DOHH2 (cell line): Measurements from ENCODE around the gene MARS1.

Experiments
- H3F3A ChIP-seq: fragments of 200-600 bp; sonication (generic), shearing (Covaris generic); 2 replicates; pipeline ENCODE4 v1.6.0; 2016; ENCODE audit warnings: antibody characterized with exemption, mild to moderate bottlenecking; ENCODE audit not compliant: control insufficient read depth, insufficient read depth
- H3K27ac ChIP-seq: fragments of 200-600 bp; sonication (generic); 2 replicates; pipeline ENCODE4 v1.5.1; 2014; ENCODE audit warnings: low read depth, mild to moderate bottlenecking, low read length, moderate library complexity
- H3K27me3 ChIP-seq: fragments of 200-600 bp; sonication (generic); 2 replicates; pipeline ENCODE4 v1.6.1; 2014; ENCODE audit warnings: mild to moderate bottlenecking, low read length, mixed read lengths; ENCODE audit not compliant: control insufficient read depth
- H3K36me3 ChIP-seq: fragments of 200-600 bp; sonication (generic); 2 replicates; pipeline ENCODE4 v1.6.1; 2014; ENCODE audit warnings: mild to moderate bottlenecking, low read length, moderate library complexity, mixed read lengths; ENCODE audit not compliant: control insufficient read depth
- H3K4me1 ChIP-seq: fragments of 200-600 bp; sonication (generic); 2 replicates; pipeline ENCODE4 v1.6.1; 2014; ENCODE audit warnings: mild to moderate bottlenecking, low read length, mixed read lengths; ENCODE audit not compliant: control insufficient read depth
- H3K4me2 ChIP-seq: fragments of 200-600 bp; sonication (generic); 2 replicates; pipeline ENCODE4 v1.6.0; 2014; ENCODE audit warnings: mild to moderate bottlenecking, low read length, moderate library complexity
- H3K4me3 ChIP-seq: fragments of 200-600 bp; sonication (generic); 2 replicates; pipeline ENCODE4 v1.5.1; 2014; ENCODE audit warnings: mild to moderate bottlenecking, low read length, mixed read lengths
- H3K79me2 ChIP-seq: fragments of 200-600 bp; sonication (generic); 2 replicates; pipeline ENCODE4 v1.6.1; 2014; ENCODE audit warnings: mild to moderate bottlenecking, low read length, mixed read lengths; ENCODE audit not compliant: control insufficient read depth
- H3K9me2 ChIP-seq: fragments of 200-600 bp; sonication (generic); replicated peaks from 2 replicates; pipeline ENCODE4 v1.6.1; 2014; ENCODE audit warnings: mild to moderate bottlenecking, low read length, mixed read lengths; ENCODE audit not compliant: control insufficient read depth
- H3K9me3 ChIP-seq: fragments of 200-600 bp; sonication (generic); 2 replicates; pipeline ENCODE4 v1.6.1; 2014; ENCODE audit warnings: antibody characterized with exemption, low read length, mixed read lengths; ENCODE audit not compliant: control insufficient read depth, insufficient read depth
- H4K20me1 ChIP-seq: fragments of 200-600 bp; sonication (generic); 2 replicates; pipeline ENCODE4 v1.6.0; 2014; ENCODE audit warnings: low read depth, mild to moderate bottlenecking, antibody characterized with exemption, low read length, moderate library complexity; ENCODE audit not compliant: control insufficient read depth, insufficient read depth
- EZH2phosphoT487 ChIP-seq: fragments of 200-600 bp; sonication (generic); IDR thresholded peaks from 2 replicates; pipeline ENCODE4 v1.6.1; 2017; ENCODE audit warnings: borderline replicate concordance, mild to moderate bottlenecking, antibody characterized with exemption, low read length, moderate library complexity, mixed read lengths
- TF ChIP-seq, protein P1 (sequence below): fragments of 200-600 bp; sonication (generic); IDR thresholded peaks from one replicate; pipeline ENCODE4 v1.5.1; 2014; ENCODE audit warnings: antibody characterized with exemption, mild to moderate bottlenecking, low read depth, low read length; ENCODE audit not compliant: poor library complexity, severe bottlenecking

Gene MARS1

DNA sequence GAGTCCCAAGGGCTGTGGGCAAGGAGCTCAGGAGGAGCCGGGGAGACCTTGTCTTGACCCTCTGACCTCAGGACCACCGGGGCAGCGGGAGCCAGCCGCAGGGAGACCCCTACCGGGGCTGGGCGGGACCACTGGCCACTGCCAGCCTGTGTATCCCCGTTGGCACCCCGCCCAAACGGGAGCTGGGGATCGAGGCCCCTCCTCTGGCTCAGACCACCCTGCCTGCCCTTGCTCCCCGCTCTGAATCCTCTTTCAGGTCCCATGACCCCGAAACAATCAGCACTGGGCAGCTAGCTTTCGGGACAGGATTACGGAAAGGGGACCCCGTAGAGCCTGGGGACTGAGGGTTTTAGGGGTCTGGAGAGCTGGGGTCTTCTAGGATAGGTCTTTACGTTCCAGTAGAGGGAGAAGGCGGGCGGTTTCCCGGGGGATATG, 27.0 kb upstream of the MARS1 start:
- Histone ChIP-seq H3K4me3 (peak overlapping the region; percentile 83), H3K9me2 (no peaks in the 10 kb centered on the region), H3K27me3 (peaks cover 5% of the 10 kb centered on the region; the same call in 1 of the 2 replicates), H3K9me3 (no peaks in the 10 kb centered on the region), H3K4me1 (peaks cover 38% of the 10 kb centered on the region), H3K79me2 (no peaks in the 10 kb centered on the region), H3K36me3 (no peaks in the 10 kb centered on the region), H3K27ac (no peak overlapping the region), H3F3A (peaks cover 19% of the 10 kb centered on the region; the same call in 1 of the 2 replicates), H3K4me2 (peak overlapping the region; percentile 92), H4K20me1 (no peaks in the 10 kb centered on the region)
- TF ChIP-seq, protein P1, sequence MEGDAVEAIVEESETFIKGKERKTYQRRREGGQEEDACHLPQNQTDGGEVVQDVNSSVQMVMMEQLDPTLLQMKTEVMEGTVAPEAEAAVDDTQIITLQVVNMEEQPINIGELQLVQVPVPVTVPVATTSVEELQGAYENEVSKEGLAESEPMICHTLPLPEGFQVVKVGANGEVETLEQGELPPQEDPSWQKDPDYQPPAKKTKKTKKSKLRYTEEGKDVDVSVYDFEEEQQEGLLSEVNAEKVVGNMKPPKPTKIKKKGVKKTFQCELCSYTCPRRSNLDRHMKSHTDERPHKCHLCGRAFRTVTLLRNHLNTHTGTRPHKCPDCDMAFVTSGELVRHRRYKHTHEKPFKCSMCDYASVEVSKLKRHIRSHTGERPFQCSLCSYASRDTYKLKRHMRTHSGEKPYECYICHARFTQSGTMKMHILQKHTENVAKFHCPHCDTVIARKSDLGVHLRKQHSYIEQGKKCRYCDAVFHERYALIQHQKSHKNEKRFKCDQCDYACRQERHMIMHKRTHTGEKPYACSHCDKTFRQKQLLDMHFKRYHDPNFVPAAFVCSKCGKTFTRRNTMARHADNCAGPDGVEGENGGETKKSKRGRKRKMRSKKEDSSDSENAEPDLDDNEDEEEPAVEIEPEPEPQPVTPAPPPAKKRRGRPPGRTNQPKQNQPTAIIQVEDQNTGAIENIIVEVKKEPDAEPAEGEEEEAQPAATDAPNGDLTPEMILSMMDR, result no peak
- TF ChIP-seq EZH2phosphoT487, result no peak

GRCh38 chr12:57461276-57461916, 26.5 kb upstream of the MARS1 start:
- no peak overlapping the region for H3K27ac ChIP-seq
- peaks cover 19% of the 10 kb centered on the region; the same call in 1 of the 2 replicates for H3F3A ChIP-seq
- H3K27me3 ChIP-seq, result peaks cover 5% of the 10 kb centered on the region; the same call in 1 of the 2 replicates
- H3K9me2 ChIP-seq, result no peaks in the 10 kb centered on the region
- H3K9me3 ChIP-seq, result no peaks in the 10 kb centered on the region
- no peaks in the 10 kb centered on the region for H3K79me2 ChIP-seq
- peak overlapping the region; percentile 92 for H3K4me2 ChIP-seq
- peak overlapping the region; percentile 83 for H3K4me3 ChIP-seq
- H3K4me1 ChIP-seq, result peaks cover 33% of the 10 kb centered on the region
- no peak for TF ChIP-seq EZH2phosphoT487
- H4K20me1 ChIP-seq, result no peaks in the 10 kb centered on the region
- no peaks in the 10 kb centered on the region for H3K36me3 ChIP-seq

- TF ChIP-seq, protein P1, result no peak
- no peak for TF ChIP-seq EZH2phosphoT487
- Histone ChIP-seq H3F3A (peaks cover 22% of the 10 kb centered on the region; the same call in 1 of the 2 replicates), H3K4me3 (peak overlapping the region; percentile 83), H3K9me3 (no peaks in the 10 kb centered on the region), H3K4me1 (peaks cover 34% of the 10 kb centered on the region), H3K79me2 (no peaks in the 10 kb centered on the region), H3K27ac (no peak overlapping the region), H4K20me1 (no peaks in the 10 kb centered on the region), H3K9me2 (no peaks in the 10 kb centered on the region), H3K27me3 (peaks cover 5% of the 10 kb centered on the region; the same call in 1 of the 2 replicates), H3K4me2 (peak overlapping the region; percentile 92), H3K36me3 (no peaks in the 10 kb centered on the region)
These were observed 26.0 kb upstream of the MARS1 start for GRCh38 chr12:57461917-57462250.

DNA sequence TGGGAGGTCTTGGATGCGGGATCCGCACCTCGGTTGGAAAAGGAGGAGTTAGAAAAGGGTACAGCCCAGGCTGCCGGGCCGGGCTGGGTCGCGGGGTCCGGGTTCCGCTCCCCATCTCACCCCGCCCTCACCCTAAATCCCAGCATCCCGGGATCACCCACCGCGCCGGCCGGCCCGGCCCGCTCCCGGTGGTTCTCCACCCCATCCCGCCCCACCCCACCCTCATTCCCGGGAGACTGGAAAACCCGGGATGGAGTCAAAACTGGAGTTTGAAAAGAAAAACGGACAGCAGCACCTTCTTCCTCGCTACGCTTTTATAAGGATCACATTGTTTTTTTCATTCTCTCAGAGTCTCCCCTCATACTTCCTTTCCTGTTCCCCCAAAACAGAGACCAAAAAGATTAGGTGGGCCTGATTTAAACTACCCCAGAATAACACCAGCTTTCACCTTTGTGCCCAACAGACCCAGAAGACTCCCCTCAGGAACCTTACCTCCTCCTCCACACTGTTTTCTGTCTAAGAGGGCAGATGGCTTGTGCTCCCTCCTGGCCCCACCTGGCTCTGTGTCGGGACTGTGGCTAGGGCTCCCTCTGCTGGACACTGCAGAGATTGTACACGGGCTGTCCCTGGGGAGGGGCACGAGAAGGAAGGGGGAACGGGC, 25.5 kb upstream of the MARS1 start:
- peaks cover 39% of the 10 kb centered on the region for H3K4me1 ChIP-seq
- peak overlapping the region; percentile 57 for H3K27ac ChIP-seq
- H3K4me3 ChIP-seq, result peak overlapping the region; percentile 83
- H3K9me2 ChIP-seq, result no peaks in the 10 kb centered on the region
- no peaks in the 10 kb centered on the region for H3K36me3 ChIP-seq
- no peak for TF ChIP-seq EZH2phosphoT487
- TF ChIP-seq, protein P1, result peak; percentile 98
- no peaks in the 10 kb centered on the region for H3K79me2 ChIP-seq
- no peaks in the 10 kb centered on the region for H3K9me3 ChIP-seq
- no peaks in the 10 kb centered on the region for H4K20me1 ChIP-seq
- peaks cover 5% of the 10 kb centered on the region; the same call in 1 of the 2 replicates for H3K27me3 ChIP-seq
- peak overlapping the region; percentile 92 for H3K4me2 ChIP-seq
- H3F3A ChIP-seq, result peaks cover 22% of the 10 kb centered on the region; the same call in 1 of the 2 replicates
